Activated CD8-positive, alpha-beta memory T cell treated with anti-CD3 and anti-CD28 coated beads, Interleukin-2, amount 50 U/mL, for 4 hours (primary cell): ENCODE measurements around the gene FAM200B.

ENCODE experiments used
- DNase-seq: peaks from one replicate; pipeline ENCODE4 v3.0.0-alpha.2; 2020

FAM200B gene

GRCh38 chr4:15668566-15669435, 12.8 kb upstream of the FAM200B start:
- no peak for DNase-seq

GRCh38 chr4:15670576-15670975, 11.1 kb upstream of the FAM200B start:
- no peak for DNase-seq

GRCh38 chr4:15672101-15672500, 9.5 kb upstream of the FAM200B start:
- DNase-seq: no peak

- DNase-seq: no peak
These were observed 8.3 kb upstream of the FAM200B start for GRCh38 chr4:15673337-15673736.

- no peak for DNase-seq
These were observed 7.6 kb upstream of the FAM200B start for GRCh38 chr4:15674046-15674445.

- no peak for DNase-seq
These were observed 6.7 kb upstream of the FAM200B start for GRCh38 chr4:15674926-15675325.

GRCh38 chr4:15675356-15675755, 6.3 kb upstream of the FAM200B start:
- DNase-seq: no peak

- DNase-seq: no peak
These were observed 5.6 kb upstream of the FAM200B start for GRCh38 chr4:15676039-15676438.

GRCh38 chr4:15676899-15677298, 4.7 kb upstream of the FAM200B start:
- no peak for DNase-seq

GRCh38 chr4:15677507-15677988, 4.1 kb upstream of the FAM200B start:
- DNase-seq: no peak

GRCh38 chr4:15681067-15681371, 608 bp upstream of the FAM200B start:
- no peak for DNase-seq

- no peak for DNase-seq
These were observed 865 bp downstream of the FAM200B start for GRCh38 chr4:15682242-15683142.

- DNase-seq: no peak
These were observed 1.5 kb downstream of the FAM200B start for GRCh38 chr4:15683143-15683495.

- no peak for DNase-seq
These were observed 2.9 kb downstream of the FAM200B start for GRCh38 chr4:15684498-15684897.

- DNase-seq: no peak
These were observed 6.4 kb downstream of the FAM200B start for GRCh38 chr4:15688051-15688450.

- no peak for DNase-seq
These were observed 7.9 kb downstream of the FAM200B start for GRCh38 chr4:15689540-15689939.

- no peak for DNase-seq
These were observed 8.6 kb downstream of the FAM200B start for GRCh38 chr4:15690020-15690809.

GRCh38 chr4:15691346-15692135, 9.9 kb downstream of the FAM200B start:
- DNase-seq: no peak

- no peak for DNase-seq
These were observed 11.0 kb downstream of the FAM200B start for GRCh38 chr4:15692602-15693001.

- DNase-seq: no peak
These were observed 12.8 kb downstream of the FAM200B start for GRCh38 chr4:15694431-15694830.

GRCh38 chr4:15695240-15695699, 13.6 kb downstream of the FAM200B start:
- no peak for DNase-seq

- no peak for DNase-seq
These were observed 14.1 kb downstream of the FAM200B start for GRCh38 chr4:15695729-15696128.
